Calu3 (cell line): Measurements from ENCODE around the gene ABL1. TPM values are rescaled to one million over a fixed set of nuclear protein-coding genes. Genes with fewer than 3 reads are reported as not detected.

Source experiments
- BruUV-seq: library from RNA; stranded (reverse); fragments of 400-500 nt; replicated peaks from 2 replicates; lab custom pipeline; 2021; lab: Mats Ljungman, UMichigan
- CTCF ChIA-PET: fragments of 300-600 bp; sonication (Branson Sonifier 250); formaldehyde crosslinking; loops from one replicate; lab custom pipeline; 2022; ENCODE audit warnings: antibody characterized with exemption; lab: Charles Lee
- DNase-seq: peaks from one replicate; pipeline ENCODE4 v3.0.0; 2022
- H3K27ac Mint-ChIP-seq: one replicate; pipeline ENCODE4 v1.8.0; 2022; ENCODE audit warnings: mixed read lengths; ENCODE audit not compliant: unreplicated experiment
- H3K27me3 Mint-ChIP-seq: one replicate; pipeline ENCODE4 v1.8.0; 2022; ENCODE audit warnings: mixed read lengths; ENCODE audit not compliant: unreplicated experiment
- H3K36me3 Mint-ChIP-seq: one replicate; pipeline ENCODE4 v1.8.0; 2022; ENCODE audit warnings: mild to moderate bottlenecking, moderate library complexity, mixed read lengths; ENCODE audit not compliant: insufficient read depth, unreplicated experiment
- H3K4me1 Mint-ChIP-seq: one replicate; pipeline ENCODE4 v1.8.0; 2022; ENCODE audit warnings: mild to moderate bottlenecking, low read depth, mixed read lengths; ENCODE audit not compliant: unreplicated experiment
- H3K4me3 Mint-ChIP-seq: one replicate; pipeline ENCODE4 v1.8.0; 2022; ENCODE audit warnings: mild to moderate bottlenecking, low read depth, moderate library complexity, mixed read lengths; ENCODE audit not compliant: unreplicated experiment
- H3K9me3 Mint-ChIP-seq: one replicate; pipeline ENCODE4 v1.8.0; 2022; ENCODE audit warnings: low read depth, mixed read lengths; ENCODE audit not compliant: unreplicated experiment
- intact Hi-C: fragments of 100-400 bp; cut with micrococcal nuclease; formaldehyde crosslinking; loops from one replicate; pipeline ENCODE4 v1.10.0; 2022; ENCODE audit not compliant: unreplicated experiment
- total RNA-seq: library from RNA; stranded (reverse); gene quantifications from 2 replicates; pipeline ENCODE4 v1.2.3, GENCODE V29; 2022
- TF ChIP-seq, protein P1 (sequence below): fragments of 200-600 bp; IDR thresholded peaks from one replicate; pipeline ENCODE4 v1.8.0; 2022; ENCODE audit warnings: antibody characterized with exemption; ENCODE audit not compliant: unreplicated experiment

ABL1 gene
- total RNA-seq, 1 experiment from 2014 or later = 30.0 TPM

- Mint-ChIP-seq H3K4me3 (no peak overlapping the region), H3K27me3 (peaks cover 56% of the 10 kb centered on the region), H3K9me3 (no peaks in the 10 kb centered on the region), H3K4me1 (no peaks in the 10 kb centered on the region), H3K36me3 (no peaks in the 10 kb centered on the region), H3K27ac (no peak overlapping the region)
- TF ChIP-seq, protein P1, sequence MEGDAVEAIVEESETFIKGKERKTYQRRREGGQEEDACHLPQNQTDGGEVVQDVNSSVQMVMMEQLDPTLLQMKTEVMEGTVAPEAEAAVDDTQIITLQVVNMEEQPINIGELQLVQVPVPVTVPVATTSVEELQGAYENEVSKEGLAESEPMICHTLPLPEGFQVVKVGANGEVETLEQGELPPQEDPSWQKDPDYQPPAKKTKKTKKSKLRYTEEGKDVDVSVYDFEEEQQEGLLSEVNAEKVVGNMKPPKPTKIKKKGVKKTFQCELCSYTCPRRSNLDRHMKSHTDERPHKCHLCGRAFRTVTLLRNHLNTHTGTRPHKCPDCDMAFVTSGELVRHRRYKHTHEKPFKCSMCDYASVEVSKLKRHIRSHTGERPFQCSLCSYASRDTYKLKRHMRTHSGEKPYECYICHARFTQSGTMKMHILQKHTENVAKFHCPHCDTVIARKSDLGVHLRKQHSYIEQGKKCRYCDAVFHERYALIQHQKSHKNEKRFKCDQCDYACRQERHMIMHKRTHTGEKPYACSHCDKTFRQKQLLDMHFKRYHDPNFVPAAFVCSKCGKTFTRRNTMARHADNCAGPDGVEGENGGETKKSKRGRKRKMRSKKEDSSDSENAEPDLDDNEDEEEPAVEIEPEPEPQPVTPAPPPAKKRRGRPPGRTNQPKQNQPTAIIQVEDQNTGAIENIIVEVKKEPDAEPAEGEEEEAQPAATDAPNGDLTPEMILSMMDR = no peak
- DNase-seq = no peak
- BruUV-seq = no TSS peak
- intact Hi-C loops = no loop called here
- CTCF ChIA-PET = no interaction called here
Observed at GRCh38 chr9:130901498-130902203, 66.6 kb downstream of the ABL1 start.

- CTCF ChIA-PET = no interaction called here
- peaks cover 65% of the 10 kb centered on the region for H3K27me3 Mint-ChIP-seq
- no peaks in the 10 kb centered on the region for H3K9me3 Mint-ChIP-seq
- no peak overlapping the region for H3K27ac Mint-ChIP-seq
- H3K4me1 Mint-ChIP-seq = no peaks in the 10 kb centered on the region
- H3K36me3 Mint-ChIP-seq = no peaks in the 10 kb centered on the region
- BruUV-seq = no TSS peak
- no peak overlapping the region for H3K4me3 Mint-ChIP-seq
- DNase-seq = no peak
- TF ChIP-seq, protein P1 = no peak
- intact Hi-C loops = no loop called here
Observed at GRCh38 chr9:130902204-130903185, 67.4 kb downstream of the ABL1 start.

- CTCF ChIA-PET = no interaction called here
- H3K27ac Mint-ChIP-seq = no peak overlapping the region
- no TSS peak for BruUV-seq
- H3K9me3 Mint-ChIP-seq = no peaks in the 10 kb centered on the region
- TF ChIP-seq, protein P1 = no peak
- intact Hi-C loops = no loop called here
- H3K4me3 Mint-ChIP-seq = no peak overlapping the region
- H3K4me1 Mint-ChIP-seq = no peaks in the 10 kb centered on the region
- H3K27me3 Mint-ChIP-seq = peaks cover 74% of the 10 kb centered on the region
- H3K36me3 Mint-ChIP-seq = no peaks in the 10 kb centered on the region
- DNase-seq = no peak
Observed at GRCh38 chr9:130903194-130904069, 68.4 kb downstream of the ABL1 start.
